Epithelial cell of prostate (primary cell): ENCODE results near the gene SERINC5.
"Not testable (repeated sequence)": the region's sequence is repeated elsewhere in the genome, so short reads cannot be mapped to it uniquely, and the experiment has no call there.

Experiments used
- DNase-seq: peaks from one replicate; pipeline ENCODE4 v3.0.0-alpha.2; 2011; ENCODE audit warnings: low read depth, low spot score
- H3K27ac ChIP-seq: fragments of 450-650 bp; 2 replicates; pipeline ENCODE4 v1.5.1; 2017; ENCODE audit warnings: mild to moderate bottlenecking

Gene SERINC5

GRCh38 chr5:80116465-80116864 is 139.4 kb downstream of the SERINC5 start:
- no peak overlapping the region for H3K27ac ChIP-seq
- DNase-seq = no peak

- no peak for DNase-seq
- no peak overlapping the region for H3K27ac ChIP-seq
These were observed 139.8 kb downstream of the SERINC5 start for GRCh38 chr5:80116000-80116399.

- no peak for DNase-seq
- no peak overlapping the region for H3K27ac ChIP-seq
These were observed 141.0 kb downstream of the SERINC5 start for GRCh38 chr5:80114860-80115259.

- DNase-seq, H3K27ac ChIP-seq: not testable (repeated sequence)
These were observed 144.4 kb downstream of the SERINC5 start for GRCh38 chr5:80111376-80111990.

- H3K27ac ChIP-seq = no peak overlapping the region
- no peak for DNase-seq
These were observed 146.0 kb downstream of the SERINC5 start for GRCh38 chr5:80109646-80110478.

GRCh38 chr5:80106916-80107315 is 148.9 kb downstream of the SERINC5 start:
- DNase-seq = no peak
- H3K27ac ChIP-seq = no peak overlapping the region

- DNase-seq = no peak
- H3K27ac ChIP-seq = no peak overlapping the region
These were observed 150.0 kb downstream of the SERINC5 start for GRCh38 chr5:80105698-80106439.

GRCh38 chr5:80103371-80103770 is 152.5 kb downstream of the SERINC5 start:
- H3K27ac ChIP-seq = no peak overlapping the region
- no peak for DNase-seq

- no peak for DNase-seq
- no peak overlapping the region for H3K27ac ChIP-seq
These were observed 153.9 kb downstream of the SERINC5 start for GRCh38 chr5:80101993-80102392.

GRCh38 chr5:80097451-80097850 is 158.4 kb downstream of the SERINC5 start:
- H3K27ac ChIP-seq = no peak overlapping the region
- DNase-seq = no peak

- H3K27ac ChIP-seq = no peak overlapping the region
- no peak for DNase-seq
These were observed 161.6 kb downstream of the SERINC5 start for GRCh38 chr5:80094236-80094738.

GRCh38 chr5:80093796-80094195 is 162.1 kb downstream of the SERINC5 start:
- no peak overlapping the region for H3K27ac ChIP-seq
- no peak for DNase-seq

GRCh38 chr5:80092486-80093107 is 163.3 kb downstream of the SERINC5 start:
- no peak overlapping the region for H3K27ac ChIP-seq
- DNase-seq = no peak

- not testable (repeated sequence) for DNase-seq, H3K27ac ChIP-seq
These were observed 164.1 kb downstream of the SERINC5 start for GRCh38 chr5:80091792-80092192.

GRCh38 chr5:80090884-80091166 is 165.0 kb downstream of the SERINC5 start:
- no peak for DNase-seq

GRCh38 chr5:80083101-80083890 is 172.6 kb downstream of the SERINC5 start:
- H3K27ac ChIP-seq = no peak overlapping the region
- peak; percentile 12 for DNase-seq

More at GRCh38 chr5:80090884-80091166, 165.0 kb downstream of the SERINC5 start:
- no peak overlapping the region for H3K27ac ChIP-seq

- no peak overlapping the region for H3K27ac ChIP-seq
- DNase-seq = no peak
These were observed 173.1 kb downstream of the SERINC5 start for GRCh38 chr5:80082731-80083100.

- no peak for DNase-seq
- H3K27ac ChIP-seq = no peak overlapping the region
These were observed 173.6 kb downstream of the SERINC5 start for GRCh38 chr5:80082281-80082680.

- no peak overlapping the region for H3K27ac ChIP-seq
- DNase-seq = no peak
These were observed 176.9 kb downstream of the SERINC5 start for GRCh38 chr5:80078921-80079320.
